Stimulated activated CD8-positive, alpha-beta memory T cell treated with anti-CD3 and anti-CD28 coated beads, Interleukin-12 subunit alpha, Interleukin-12 subunit beta, amount 100 ng/mL, for 24 hours (primary cell): ENCODE results near the gene EVC2.

Source experiments
- DNase-seq: peaks from one replicate; pipeline ENCODE4 v3.0.0-alpha.2; 2020; ENCODE audit errors: extremely low read depth

The EVC2 gene

DNA sequence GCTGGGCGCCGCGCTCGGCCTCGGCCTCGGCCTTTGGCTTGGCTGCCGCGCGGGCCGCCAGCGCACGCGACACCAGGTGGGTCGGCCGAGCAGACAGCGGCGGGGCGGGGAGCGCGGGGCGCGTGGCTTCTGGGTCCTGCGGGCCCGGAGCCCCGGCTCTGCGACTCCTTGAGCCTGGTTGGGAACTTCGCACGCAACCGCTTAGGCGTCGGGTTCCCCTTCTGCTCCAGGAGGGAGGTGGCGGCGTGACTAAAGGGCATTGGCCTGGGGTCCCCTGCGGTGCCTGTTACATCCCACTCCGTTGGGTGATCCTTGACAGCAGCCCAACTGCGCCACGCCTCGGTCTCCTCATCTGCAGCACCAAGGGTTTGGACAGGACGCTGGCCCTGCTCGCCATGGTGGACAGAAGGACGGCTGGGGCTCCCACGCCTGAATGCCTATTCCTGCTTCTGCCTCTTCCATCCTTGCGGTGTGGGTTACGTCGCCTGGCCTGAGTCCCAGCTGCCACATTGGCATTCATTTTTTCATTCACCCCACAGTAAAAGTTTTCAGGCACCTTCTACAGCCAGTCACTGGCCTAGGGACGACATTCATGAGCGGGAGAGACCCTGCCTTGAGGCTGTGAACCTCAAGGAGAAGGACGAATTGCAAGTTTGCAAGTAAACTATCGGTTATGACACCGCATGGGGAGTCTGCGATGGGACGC lies 3.3 kb upstream of the EVC2 start:
- DNase-seq, result no peak

DNA sequence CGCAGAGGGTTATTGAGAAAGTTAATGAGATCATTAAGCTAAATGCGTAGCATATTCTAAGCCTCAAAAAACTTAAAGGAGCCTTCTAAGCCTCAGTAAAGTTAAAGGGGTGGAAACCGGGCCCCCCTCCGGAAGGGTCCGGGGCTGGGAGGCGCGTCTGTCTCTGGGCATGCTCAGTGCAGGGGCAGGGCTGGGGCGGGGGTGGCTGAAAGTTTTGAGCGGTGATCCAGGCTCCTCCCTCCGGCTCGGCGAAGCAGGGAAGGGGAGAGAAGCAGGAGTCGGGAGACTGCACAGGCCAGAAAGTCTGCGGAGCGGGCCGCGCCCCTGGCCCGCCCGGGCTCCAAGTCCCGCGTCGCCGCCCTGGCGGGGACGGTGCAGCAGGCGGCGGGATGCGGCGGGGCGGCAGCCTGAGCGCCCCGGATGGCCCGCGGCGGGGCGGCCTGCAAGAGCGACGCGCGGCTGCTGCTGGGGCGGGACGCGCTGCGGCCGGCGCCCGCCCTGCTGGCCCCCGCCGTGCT lies 2.7 kb upstream of the EVC2 start, which contains the start of gene EVC:
TSS of gene EVC (plus strand) at position 241 of the 518 bp plus-strand sequence. CDS start at position 421, 180 bp downstream.
- DNase-seq, result no peak

GRCh38 chr4:5710065-5710960 lies 2.0 kb upstream of the EVC2 start:
- DNase-seq, result no peak

GRCh38 chr4:5709207-5709575 lies 832 bp upstream of the EVC2 start:
- no peak for DNase-seq

DNA sequence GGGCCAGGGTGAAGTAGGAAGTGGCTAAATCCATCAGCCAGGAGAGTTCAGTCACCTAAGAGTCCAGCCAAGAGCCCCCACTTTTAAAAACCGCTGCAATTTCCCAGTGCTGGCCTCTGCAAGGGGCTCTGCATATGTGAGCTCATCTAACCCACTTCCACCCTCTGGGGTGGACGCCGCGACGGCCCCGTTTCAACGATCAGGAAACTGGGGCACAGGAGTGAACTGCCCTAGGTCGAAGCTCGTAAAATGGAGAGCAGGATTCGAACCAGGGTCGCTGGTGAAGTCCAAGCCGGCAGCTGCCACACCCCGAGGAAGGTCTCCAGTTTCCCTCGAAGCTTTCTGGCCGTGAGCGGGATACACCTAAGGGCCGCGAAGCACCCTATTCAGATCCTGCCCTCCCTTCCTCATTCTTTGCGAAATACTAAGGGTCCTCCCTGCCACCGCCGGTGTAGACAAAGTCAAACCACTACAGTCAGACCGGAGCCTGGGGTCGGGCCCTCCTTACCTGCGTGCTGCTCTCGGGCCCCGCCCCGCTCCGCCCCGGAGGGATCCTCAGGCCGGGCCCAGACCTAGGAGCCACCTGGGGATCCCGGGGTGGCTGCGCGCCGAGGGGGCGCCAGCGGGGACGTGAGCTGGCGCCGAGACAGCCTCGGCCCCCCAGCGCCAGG lies 446 bp downstream of the EVC2 start:
- DNase-seq, result no peak

- no peak for DNase-seq
These were observed 993 bp downstream of the EVC2 start for GRCh38 chr4:5707366-5707765.

DNA sequence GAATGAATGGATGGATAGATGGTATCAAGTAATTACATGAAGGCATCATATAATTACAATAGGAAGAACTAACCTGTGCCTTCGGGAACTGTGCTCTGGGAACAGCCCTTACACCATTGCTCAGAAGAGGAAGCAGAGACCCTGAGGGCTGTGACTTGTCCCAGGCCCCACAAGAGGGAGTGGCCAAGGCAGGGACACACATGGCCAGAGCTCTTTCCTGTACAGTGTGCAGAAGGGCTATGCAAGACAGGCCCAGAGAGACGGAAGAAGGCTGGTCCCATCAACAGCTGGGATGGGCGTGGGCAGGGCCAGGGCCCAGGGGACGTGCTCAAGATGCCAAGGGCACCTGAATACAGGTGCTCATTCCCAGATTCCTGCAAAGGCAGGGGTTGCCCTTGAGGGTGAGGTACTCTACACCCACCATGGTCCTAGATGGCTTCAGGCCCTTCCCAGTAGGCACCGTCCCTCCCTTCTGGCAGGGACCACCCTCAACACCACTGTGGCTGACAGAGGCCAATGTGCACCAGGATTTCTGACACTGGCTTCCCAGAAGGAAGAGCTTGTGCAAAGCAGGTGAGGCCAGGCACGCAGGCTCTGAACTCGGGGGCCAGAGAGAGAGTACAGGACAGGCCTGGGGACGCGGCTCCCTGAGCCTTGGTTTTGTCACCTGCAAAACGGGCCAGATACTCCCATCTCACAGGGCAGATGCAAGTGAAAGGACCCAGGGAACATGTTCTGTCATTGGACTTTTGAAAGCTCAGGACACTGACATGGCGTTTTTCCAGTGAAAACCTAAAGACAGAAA lies 1.7 kb downstream of the EVC2 start:
- DNase-seq, result no peak

GRCh38 chr4:5705647-5706320 lies 2.6 kb downstream of the EVC2 start:
- DNase-seq, result no peak

- no peak for DNase-seq
These were observed 4.1 kb downstream of the EVC2 start for GRCh38 chr4:5704276-5704675.

- DNase-seq, result no peak
These were observed 4.5 kb downstream of the EVC2 start for GRCh38 chr4:5703831-5704230.

GRCh38 chr4:5701971-5702370 lies 6.4 kb downstream of the EVC2 start:
- no peak for DNase-seq

DNA sequence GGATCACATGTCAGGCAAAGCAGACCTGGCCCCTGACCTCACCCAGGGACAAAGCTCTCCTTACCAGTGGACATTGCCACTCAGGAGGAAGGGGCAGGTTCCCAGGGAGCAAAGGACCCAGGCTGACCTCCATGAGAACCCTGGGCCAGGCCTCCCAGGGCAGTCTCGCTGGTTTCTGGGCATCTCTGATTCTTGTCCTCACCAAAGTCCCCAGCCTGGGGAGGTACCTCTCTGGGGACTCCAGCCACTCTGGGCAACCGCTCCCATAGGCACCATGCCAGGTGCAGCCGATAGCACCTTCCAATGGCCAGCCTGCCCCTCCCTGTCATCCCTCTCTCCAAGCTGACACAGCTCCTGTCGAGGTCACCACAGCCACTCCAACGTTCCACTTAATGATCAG lies 7.9 kb downstream of the EVC2 start:
- no peak for DNase-seq

- no peak for DNase-seq
These were observed 12.0 kb downstream of the EVC2 start for GRCh38 chr4:5696341-5696740.

DNA sequence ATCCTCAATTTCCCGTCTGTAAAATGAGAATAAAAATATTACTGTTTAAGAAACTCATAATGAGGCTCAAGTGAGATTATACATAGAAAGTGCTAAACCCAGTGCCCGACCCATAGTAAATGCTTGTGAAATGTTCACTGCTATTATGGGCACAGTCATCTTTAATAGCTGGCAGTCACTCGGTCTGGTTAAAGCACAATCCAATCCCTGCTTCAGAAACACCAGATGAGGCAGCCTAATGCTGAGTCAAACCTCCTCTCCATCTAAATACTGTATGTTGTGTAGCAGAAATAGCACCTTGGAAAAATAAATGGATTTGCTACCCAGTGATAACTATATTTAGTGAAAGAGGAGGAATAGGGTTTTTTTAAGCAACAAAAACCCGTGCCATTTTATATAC lies 14.5 kb downstream of the EVC2 start:
- DNase-seq, result no peak

DNA sequence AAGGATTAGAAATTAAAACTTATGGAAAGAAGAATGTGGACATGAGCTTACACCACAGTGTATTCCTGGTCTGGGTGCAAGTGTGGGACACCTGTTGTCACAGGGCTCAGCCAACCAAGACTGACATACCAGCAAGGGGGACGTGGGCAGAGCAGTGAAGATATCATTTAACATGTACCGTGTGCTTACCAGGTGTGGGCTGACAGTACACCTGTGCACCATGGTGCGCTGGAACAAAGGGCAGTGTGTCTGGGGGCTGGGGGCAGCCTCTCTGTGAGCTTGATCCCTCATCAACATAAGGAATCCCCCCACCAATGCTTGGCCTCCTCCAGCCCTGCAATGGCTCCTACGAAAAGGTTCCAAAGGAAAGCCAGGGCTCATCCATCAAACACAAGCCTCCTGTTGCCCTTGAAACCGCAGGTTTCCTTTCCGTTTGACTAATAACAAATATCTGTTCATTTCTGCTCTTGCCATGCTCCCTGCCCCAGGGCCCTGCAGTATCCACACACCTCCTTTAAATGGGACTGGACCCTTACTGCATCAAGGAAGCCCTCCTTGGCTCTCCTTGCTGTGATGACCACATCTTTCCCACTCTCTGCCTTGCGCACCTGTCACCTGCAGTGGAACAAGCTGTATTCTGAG lies 16.7 kb downstream of the EVC2 start:
- no peak for DNase-seq

DNA sequence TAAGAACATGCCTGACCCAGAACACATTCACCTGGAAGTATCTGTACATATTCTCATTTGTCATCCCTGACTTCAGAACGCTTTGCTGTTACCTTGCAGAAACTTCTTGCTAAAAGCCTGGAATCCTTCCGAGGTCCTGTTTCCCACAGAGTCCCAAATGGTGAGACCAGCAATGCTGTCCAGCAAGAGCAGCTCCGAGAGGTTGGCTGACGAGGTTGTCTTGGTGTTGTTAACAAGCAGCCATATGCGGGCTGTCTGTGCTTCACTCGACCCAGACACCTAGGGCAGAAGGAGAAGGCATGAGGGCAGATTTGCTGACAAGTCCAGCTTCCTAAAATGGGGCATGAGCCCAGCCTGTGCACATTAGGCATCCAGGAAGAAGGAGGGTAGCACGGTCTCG lies 19.3 kb downstream of the EVC2 start:
- no peak for DNase-seq

GRCh38 chr4:5686338-5686737 lies 22.0 kb downstream of the EVC2 start:
- no peak for DNase-seq

- no peak for DNase-seq
These were observed 23.1 kb downstream of the EVC2 start for GRCh38 chr4:5685296-5685695.

DNA sequence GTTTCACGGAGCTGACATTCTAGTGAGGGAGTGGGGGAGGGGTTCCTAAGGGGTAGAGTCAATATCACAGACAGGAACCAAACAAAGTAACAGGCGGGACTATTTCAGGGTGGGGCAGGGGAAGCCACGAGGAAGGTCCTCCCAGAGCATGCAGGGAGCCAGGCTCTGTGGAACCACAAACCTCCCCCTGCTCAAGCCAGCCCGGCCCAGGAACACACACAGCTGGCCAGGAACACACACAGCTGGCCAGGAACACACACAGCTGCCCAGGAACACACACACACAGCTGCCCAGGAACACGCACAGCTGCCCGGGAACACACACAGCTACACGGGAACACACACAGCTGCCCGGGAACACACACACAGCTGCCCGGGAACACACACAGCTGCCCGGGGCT lies 24.8 kb downstream of the EVC2 start:
- no peak for DNase-seq

GRCh38 chr4:5678977-5679376 lies 29.4 kb downstream of the EVC2 start:
- no peak for DNase-seq
